Stomach (tissue), 9 donors: Measurements from ENCODE around the gene ALDOA. TPM values are rescaled to one million over a fixed set of nuclear protein-coding genes. Genes with fewer than 3 reads are reported as not detected.

Source experiments
- DNase-seq, 2 donors: peaks; one replicate each; pipeline versions ENCODE4 v3.0.0 to v3.0.0-alpha.2; 2013 to 2019
- H3K27ac ChIP-seq, 5 donors: fragments of 200-600 bp in 4 of 5; sonication (generic) in 4 of 5; one replicate each; pipeline ENCODE4 v1.5.1; 2013 to 2019; ENCODE audit warnings: mild to moderate bottlenecking in 1 of 5, moderate library complexity in 1 of 5
- H3K27me3 ChIP-seq, 3 donors: fragments of 200-600 bp; sonication (generic); one replicate each; pipeline ENCODE4 v1.5.1; 2017 to 2019; ENCODE audit warnings: mixed run types in 1 of 3
- H3K36me3 ChIP-seq, 4 donors: fragments of 200-600 bp; sonication (generic); 1 replicate in 3 of 4; 2 replicates in 1 of 4; pipeline ENCODE4 v1.5.1; 2016 to 2019
- H3K4me1 ChIP-seq, 4 donors: fragments of 200-600 bp; sonication (generic); one replicate each; pipeline ENCODE4 v1.5.1; 2016 to 2019
- H3K4me3 ChIP-seq, 4 donors: fragments of 200-600 bp; sonication (generic) in 3 of 4; one replicate each; pipeline ENCODE4 v1.5.1; 2016 to 2019; ENCODE audit warnings: mild to moderate bottlenecking in 1 of 4
- H3K9me3 ChIP-seq, 4 donors: fragments of 200-600 bp; sonication (generic); one replicate each; pipeline ENCODE4 v1.5.1; 2016 to 2019
- CTCF ChIP-seq, 7 experiments: fragments of 450-650 bp in 4 of 7; fragments of 200-600 bp in 3 of 7; sonication (generic) in 3 of 7; IDR thresholded peaks; one replicate each; pipeline ENCODE4 v1.5.1; 2016 to 2019; ENCODE audit warnings: antibody characterized with exemption in 7 of 7, control low read depth in 2 of 7, mild to moderate bottlenecking in 1 of 7
- EP300 ChIP-seq: sonication (generic); formaldehyde crosslinking; IDR thresholded peaks from one replicate; pipeline ENCODE4 v1.6.1; 2017; ENCODE audit warnings: antibody characterized with exemption
- POLR2A ChIP-seq, 4 donors: fragments of 450-650 bp; IDR thresholded peaks; one replicate each; pipeline ENCODE4 v1.6.1; 2016; ENCODE audit warnings: antibody characterized with exemption in 4 of 4, control low read depth in 2 of 4, mild to moderate bottlenecking in 1 of 4, moderate library complexity in 1 of 4
- POLR2AphosphoS5 ChIP-seq, 3 donors: sonication (generic); formaldehyde crosslinking; IDR thresholded peaks; one replicate each; pipeline ENCODE4 v1.6.1; 2016; ENCODE audit warnings: antibody characterized with exemption in 3 of 3
- WGBS, 5 donors: extraction: QIAGEN DNeasy Blood & Tissue Kit in 3 of 5; methylation state at CpG; one replicate each; pipeline versions ENCODE4 v1.1.5 to v1.1.7; 2013 to 2018; 5-methylcytosine and 5-hydroxymethylcytosine counted together
- intact Hi-C: fragments of 100-400 bp; cut with DNase I; formaldehyde crosslinking; loops from one replicate; pipeline ENCODE4 v1.15.1; 2023; ENCODE audit warnings: low total_unique reads
- polyA plus RNA-seq, 3 donors: library from polyadenylated mRNA; stranded (reverse); fragments of 200-250 nt; gene quantifications; one replicate each; pipeline ENCODE4 v1.2.3, GENCODE V29; 2013
- total RNA-seq, 5 donors: library from RNA; depleted of rRNA; stranded (reverse); fragments of >200 nt; gene quantifications; one replicate each; pipeline versions ENCODE4 v1.1.0 to v1.2.3, GENCODE V29; 2014 to 2016
- donor health status: healthy with polysubstance abuse.
- donor health status: Bipolar disorder and iron deficiency.
- donor health status: healthy.

Gene ALDOA
- total and polyA plus RNA-seq, 8 donors: 180 to 2,515 (median 807) TPM

GRCh38 chr16:30063893-30064728 lies 1.4 kb upstream of the ALDOA start:
- H3K27ac ChIP-seq: peak overlapping the region; percentile 92 to 100 (median 98)
- H3K9me3 ChIP-seq: no peaks in the 10 kb centered on the region
- H3K27me3 ChIP-seq: no peaks in the 10 kb centered on the region
- H3K4me1 ChIP-seq: peaks cover 37 to 60% (median 51%) of the 10 kb centered on the region in 4 donors
- DNase-seq: peak; percentile 79 to 89
- peaks cover 21 to 26% (median 24%) of the 10 kb centered on the region in 4 donors for H3K36me3 ChIP-seq
- no peak for TF ChIP-seq EP300
- no peak for TF ChIP-seq POLR2A (IDR thresholded peaks at IDR 0.05)
- peak; percentile 38 to 79 (median 73) for TF ChIP-seq POLR2AphosphoS5 (IDR thresholded peaks at IDR 0.05)
- peak in 2 of 7 experiments; percentile 51 to 60 for TF ChIP-seq CTCF (IDR thresholded peaks at IDR 0.05)
- intact Hi-C loops: no loop called here
- H3K4me3 ChIP-seq: peak overlapping the region; percentile 75 to 96 (median 80)
- 1 to 5% (median 3%) methylated on average over 16 to 27 of the region's 27 CpGs for WGBS, 5 donors

- H3K27ac ChIP-seq: peak overlapping the region; percentile 92 to 100 (median 98)
- H3K9me3 ChIP-seq: no peaks in the 10 kb centered on the region
- H3K36me3 ChIP-seq: peaks cover 27 to 32% (median 30%) of the 10 kb centered on the region in 4 donors
- peak overlapping the region; percentile 75 to 96 (median 80) for H3K4me3 ChIP-seq
- H3K27me3 ChIP-seq: no peaks in the 10 kb centered on the region
- peaks cover 43 to 66% (median 57%) of the 10 kb centered on the region in 4 donors for H3K4me1 ChIP-seq
- peak in 1 of 3 donors; percentile 29 for TF ChIP-seq POLR2AphosphoS5 (IDR thresholded peaks at IDR 0.05)
- no peak for TF ChIP-seq CTCF (IDR thresholded peaks at IDR 0.05)
- intact Hi-C loops: no loop called here
- 0 to 1% (median 1%) methylated on average over 11 to 25 of the region's 25 CpGs for WGBS, 5 donors
- no peak for DNase-seq
Observed at GRCh38 chr16:30064729-30065101, 845 bp upstream of the ALDOA start.

DNA sequence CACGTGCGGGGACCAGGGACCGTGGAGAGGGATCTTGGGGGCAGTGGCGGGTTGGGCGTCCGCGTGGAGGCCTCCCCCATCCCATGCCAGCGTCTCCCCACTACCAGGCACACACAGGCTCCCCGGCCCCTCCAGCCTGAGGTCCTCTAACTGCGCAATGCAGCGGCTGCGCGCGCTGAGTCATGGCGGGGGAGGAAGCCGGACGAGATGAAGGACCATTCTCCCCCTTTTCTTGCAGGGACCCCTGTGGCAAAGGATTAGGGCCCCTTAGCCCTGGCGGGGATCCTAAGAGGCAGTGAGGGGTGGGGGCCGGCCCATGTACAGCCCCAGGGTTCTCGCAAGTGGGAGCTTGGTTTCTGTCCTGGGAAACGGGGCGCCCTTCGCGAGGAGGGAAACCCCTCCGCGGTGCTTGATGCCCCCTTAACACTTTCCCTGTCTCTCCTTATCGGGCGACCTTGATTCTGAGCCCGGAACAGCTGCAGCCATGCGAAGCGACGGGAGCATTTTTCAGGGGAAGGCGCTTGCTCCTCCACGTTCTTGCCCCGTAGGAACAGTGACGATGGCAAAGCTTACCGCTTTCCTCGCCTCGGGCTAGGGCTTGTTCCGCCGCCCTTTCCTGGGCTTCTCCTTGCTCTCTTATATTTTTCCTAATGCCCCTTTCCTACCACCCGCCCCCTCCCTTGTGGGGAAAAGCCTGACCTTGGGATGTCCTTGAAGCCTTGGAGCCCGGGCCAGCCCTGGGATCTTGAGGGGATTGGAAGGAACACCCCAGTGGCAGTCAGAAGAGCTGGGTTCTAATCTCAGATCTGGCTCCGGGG lies 592 bp downstream of the ALDOA start:
- peaks cover 49 to 67% (median 61%) of the 10 kb centered on the region in 4 donors for H3K4me1 ChIP-seq
- intact Hi-C loops: no loop called here
- H3K27ac ChIP-seq: peak overlapping the region; percentile 93 to 100 (median 98)
- H3K36me3 ChIP-seq: peaks cover 41 to 46% (median 44%) of the 10 kb centered on the region in 4 donors
- no peaks in the 10 kb centered on the region for H3K27me3 ChIP-seq
- H3K4me3 ChIP-seq: peak overlapping the region; percentile 75 to 96 (median 80)
- DNase-seq: no peak
- WGBS, 5 donors: 0 to 1% (median 0%) methylated on average over 40 to 44 of the region's 44 CpGs
- TF ChIP-seq POLR2A (IDR thresholded peaks at IDR 0.05) (no peak), EP300 (no peak), CTCF (IDR thresholded peaks at IDR 0.05) (no peak), POLR2AphosphoS5 (IDR thresholded peaks at IDR 0.05) (no peak)
- H3K9me3 ChIP-seq: no peaks in the 10 kb centered on the region
